K562 (cell line): ENCODE measurements around the gene SLC7A6OS. TPM values are rescaled to one million over a fixed set of nuclear protein-coding genes. Genes with fewer than 3 reads are reported as not detected.

Experiments used
- ATAC-seq: fragments of 200-7000 bp; cut with Tn5 transposase; 3 replicates; pipeline ENCODE4 v1.9.1; 2020; ENCODE audit warnings: moderate library complexity
- BruUV-seq: library from RNA; stranded (reverse); fragments of 400-500 nt; replicated peaks from 2 replicates; lab custom pipeline; 2021; lab: Mats Ljungman, UMichigan
- CTCF ChIA-PET: fragments of 300-600 bp; formaldehyde crosslinking; extraction: SDS; loops from one replicate; lab custom pipeline; 2021; ENCODE audit warnings: low intra/inter-chr PET ratio; lab: Yijun Ruan, JAX
- POLR2A ChIA-PET: fragments of 300-600, 350-650 bp; sonication (Branson Sonifier 250); formaldehyde crosslinking; extraction: SDS; loops from one replicate; lab custom pipeline; 2021; ENCODE audit warnings: antibody characterized with exemption, inconsistent platforms; lab: Yijun Ruan, JAX
- DNase-seq, 4 experiments: peaks; one replicate each; pipeline versions ENCODE4 v3.0.0 to v3.0.0-alpha.2; 2011 to 2018; ENCODE audit warnings: low spot score in 3 of 4, mixed read lengths in 3 of 4; ENCODE audit errors: extremely low read depth in 1 of 4
- FAIRE-seq: peaks from 2 replicates; lab custom pipeline; 2011; peaks lifted over from hg19 to GRCh38; lab: Jason Lieb, UNC
- H2AFZ ChIP-seq: 2 replicates; pipeline ENCODE4 v1.6.0; 2011; ENCODE audit warnings: low read depth, low read length, control low read depth, inconsistent platforms
- H3K27ac ChIP-seq: fragments of 200-600 bp; 3 replicates; pipeline ENCODE4 v1.8.0; 2011; ENCODE audit warnings: low read depth, mild to moderate bottlenecking, control low read depth, inconsistent platforms, low read length, moderate library complexity, mixed read lengths; ENCODE audit errors: extremely low read depth
- H3K27me3 ChIP-seq, 2 experiments: fragments of 300-600 bp in 1 of 2; 2 replicates in 1 of 2; 3 replicates in 1 of 2; pipeline versions ENCODE4 v1.6.0 to v1.8.0; 2011; ENCODE audit warnings: inconsistent platforms in 2 of 2, low read length in 2 of 2, mild to moderate bottlenecking in 1 of 2, mixed read lengths in 1 of 2, moderate library complexity in 1 of 2; ENCODE audit not compliant: control insufficient read depth in 2 of 2, insufficient read depth in 2 of 2
- H3K36me3 ChIP-seq: fragments of 300-600 bp; 3 replicates; pipeline ENCODE4 v1.8.0; 2011; ENCODE audit warnings: mild to moderate bottlenecking, low read length, inconsistent platforms; ENCODE audit not compliant: control insufficient read depth, insufficient read depth
- H3K4me1 ChIP-seq, 2 experiments: fragments of 200-600 bp in 1 of 2; replicated peaks in 1 of 2; 2 replicates in 1 of 2; 3 replicates in 1 of 2; pipeline versions ENCODE4 v1.5.1 to v1.8.0; 2011; ENCODE audit warnings: inconsistent platforms in 2 of 2, low read length in 2 of 2, mild to moderate bottlenecking in 1 of 2, mixed read lengths in 1 of 2, moderate library complexity in 1 of 2; ENCODE audit not compliant: control insufficient read depth in 2 of 2, insufficient read depth in 2 of 2
- H3K4me2 ChIP-seq: 2 replicates; pipeline ENCODE4 v1.6.1; 2011; ENCODE audit warnings: low read length, control low read depth, inconsistent platforms, mixed read lengths; ENCODE audit not compliant: insufficient read depth
- H3K4me3 ChIP-seq: fragments of 200-600 bp; sonication (generic), shearing (Covaris generic); 2 replicates; pipeline ENCODE4 v1.5.1; 2016; ENCODE audit warnings: control low read depth, inconsistent platforms
- H3K79me2 ChIP-seq: fragments of 200-600 bp; 3 replicates; pipeline ENCODE4 v1.8.0; 2011; ENCODE audit warnings: low read length, inconsistent platforms; ENCODE audit not compliant: control insufficient read depth, insufficient read depth
- H3K9ac ChIP-seq, 2 experiments: 2 replicates each; pipeline versions ENCODE4 v1.6.0 to v1.6.1; 2011; ENCODE audit warnings: low read depth in 2 of 2, low read length in 2 of 2, control low read depth in 1 of 2, inconsistent platforms in 1 of 2, mild to moderate bottlenecking in 1 of 2, mixed read lengths in 1 of 2; ENCODE audit not compliant: insufficient read depth in 1 of 2
- H3K9me1 ChIP-seq: one replicate; pipeline ENCODE4 v1.6.0; 2011; ENCODE audit warnings: inconsistent platforms, mild to moderate bottlenecking, low read length, moderate library complexity; ENCODE audit not compliant: control insufficient read depth, insufficient read depth
- H3K9me3 ChIP-seq: replicated peaks from 2 replicates; pipeline ENCODE4 v1.5.1; 2011; ENCODE audit warnings: low read depth, low read length, inconsistent platforms; ENCODE audit not compliant: control insufficient read depth, insufficient read depth
- H4K20me1 ChIP-seq: replicated peaks from 2 replicates; pipeline ENCODE4 v1.6.1; 2011; ENCODE audit warnings: low read length, inconsistent platforms, mixed read lengths; ENCODE audit not compliant: control insufficient read depth, insufficient read depth
- ARID4B ChIP-seq: sonication (generic); formaldehyde crosslinking; IDR thresholded peaks from 2 replicates; pipeline ENCODE4 v1.8.0; 2022; ENCODE audit warnings: mild to moderate bottlenecking, missing genetic modification reagents
- EGR1 ChIP-seq: fragments of 450-650 bp; conservative IDR thresholded peaks from 2 replicates; pipeline ENCODE4 v1.6.1; 2017; ENCODE audit warnings: mild to moderate bottlenecking
- GTF2B ChIP-seq: IDR thresholded peaks from 2 replicates; pipeline ENCODE4 v1.6.1; 2011; ENCODE audit not compliant: insufficient read length; ENCODE audit errors: extremely low read depth
- HSF4 ChIP-seq: fragments of 250-450 bp; sonication (Bioruptor Pico); IDR thresholded peaks from 2 replicates; pipeline ENCODE4 v2.1.2; 2022; ENCODE audit warnings: mild to moderate bottlenecking, moderate library complexity, borderline replicate concordance
- KLF13 ChIP-seq: fragments of 450-650 bp; IDR thresholded peaks from 2 replicates; pipeline ENCODE4 v1.6.1; 2016; ENCODE audit warnings: missing genetic modification characterization, low read depth, mild to moderate bottlenecking, missing compliant biosample characterization, moderate library complexity, borderline replicate concordance
- MYC ChIP-seq, 2 experiments: fragments of 250-450 bp in 1 of 2; sonication (Bioruptor Pico) in 1 of 2; IDR thresholded peaks; 2 replicates each; pipeline versions ENCODE4 v1.5.1 to v1.6.1; 2012 to 2021; ENCODE audit warnings: low read depth in 2 of 2, borderline replicate concordance in 1 of 2, improper control_type of control experiment in 1 of 2, low read length in 1 of 2, mild to moderate bottlenecking in 1 of 2, moderate library complexity in 1 of 2
- NCOR1 ChIP-seq: fragments of 450-650 bp; IDR thresholded peaks from 2 replicates; pipeline ENCODE4 v1.6.1; 2016; ENCODE audit warnings: mild to moderate bottlenecking, moderate library complexity
- SMARCA4 ChIP-seq: fragments of 450-650 bp; IDR thresholded peaks from 2 replicates; pipeline ENCODE4 v1.6.1; 2016
- YY1 ChIP-seq, 3 experiments: IDR thresholded peaks; 2 replicates each; pipeline ENCODE4 v1.6.1; 2011; ENCODE audit warnings: low read length in 2 of 3, mild to moderate bottlenecking in 2 of 3, moderate library complexity in 2 of 3, borderline replicate concordance in 1 of 3, control low read depth in 1 of 3, low read depth in 1 of 3; ENCODE audit not compliant: insufficient read depth in 3 of 3, insufficient replicate concordance in 2 of 3, control insufficient read depth in 1 of 3, insufficient read length in 1 of 3; ENCODE audit errors: extremely low read depth in 1 of 3
- WGBS: fragments of 100-300 bp; shearing (Covaris generic); methylation state at CpG from one replicate; pipeline ENCODE4 v1.1.6; 2016; ENCODE audit warnings: low coverage, mixed read lengths; ENCODE audit not compliant: insufficient coverage; ENCODE audit errors: missing lambda C conversion rate; 5-methylcytosine and 5-hydroxymethylcytosine counted together
- in situ Hi-C: fragments of 300-500 bp; cut with MboI; formaldehyde crosslinking; loops from 4 replicates; pipeline ENCODE4 v1.15.0; 2018; ENCODE audit warnings: inconsistent platforms, mixed read lengths
- intact Hi-C: fragments of 100-400 bp; cut with micrococcal nuclease; formaldehyde crosslinking; loops from 2 replicates; pipeline ENCODE4 v1.14.2; 2022
- polyA plus RNA-seq, 8 experiments: library from polyadenylated mRNA; depleted of rRNA in 4 of 8; stranded (reverse) in 5 of 8; unstranded in 3 of 8; fragments of >200 nt; fragmentation: Nextera tagmentation in 2 of 8; fragmentation: Illumina TruSeq in 1 of 8; extraction: Ambion mirVana in 2 of 8; extraction: Trizol in 1 of 8; gene quantifications; 2 replicates each; pipeline versions ENCODE4 v1.2.1 to v1.2.3, GENCODE V29; 2011 to 2014; ENCODE audit warnings: inconsistent platforms in 1 of 8, missing spikeins in 1 of 8
- total RNA-seq, 7 experiments: library from RNA; depleted of rRNA in 6 of 7; stranded (reverse); fragments of >200 nt in 6 of 7; fragmentation: Illumina TruSeq in 2 of 7; extraction: Trizol in 2 of 7; gene quantifications; 2 replicates each; pipeline versions ENCODE4 v1.2.1 to v1.2.3, GENCODE V29; 2011 to 2021; ENCODE audit warnings: low replicate concordance in 1 of 7

The SLC7A6OS gene
- total and polyA plus RNA-seq, 9 of the 15 experiments (the other 6 are each of a cell fraction or from before 2014, with no cell fraction given) = 2.7 to 23.6 (median 17.2) TPM

DNA sequence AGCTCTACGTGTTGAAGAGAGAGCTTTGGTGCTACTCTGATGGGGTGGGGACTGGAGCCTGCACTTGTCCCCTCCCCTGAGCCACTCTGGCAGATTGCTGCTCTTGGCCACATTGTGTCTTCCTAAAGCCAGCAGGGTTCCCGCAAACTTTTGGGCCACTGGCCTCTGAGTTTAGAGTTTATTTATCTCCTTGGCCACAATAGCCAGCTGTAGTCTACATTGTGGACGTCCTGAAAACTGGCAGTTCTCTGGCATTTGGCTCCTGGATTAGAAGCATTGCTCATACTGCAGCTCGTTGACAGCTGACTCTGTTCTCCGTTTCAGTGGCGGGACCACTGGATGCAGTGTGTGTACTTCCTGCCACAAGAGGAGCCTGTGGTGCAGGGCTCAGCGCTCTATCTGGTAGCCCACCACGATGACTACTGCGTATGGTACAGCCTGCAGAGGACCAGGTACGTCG lies 34.6 kb upstream of the SLC7A6OS start:
- Histone ChIP-seq H3K9ac (no peak overlapping the region), H3K9me1 (no peaks in the 10 kb centered on the region), H3K4me1 (peaks cover 3 to 6% of the 10 kb centered on the region in 2 experiments; a peak in 3 of 5 replicates), H3K9me3 (no peaks in the 10 kb centered on the region), H3K79me2 (no peaks in the 10 kb centered on the region), H3K27me3 (no peaks in the 10 kb centered on the region), H3K36me3 (peaks cover 93% of the 10 kb centered on the region), H2AFZ (no peak overlapping the region), H3K27ac (no peak overlapping the region), H4K20me1 (no peaks in the 10 kb centered on the region; the same call in 1 of the 2 replicates), H3K4me3 (no peak overlapping the region), H3K4me2 (no peak overlapping the region)
- ATAC-seq (no peak), DNase-seq (no peak), FAIRE-seq (no peak)
- 91% methylated on average over 11 of the region's 11 CpGs for WGBS
- no peak for TF ChIP-seq KLF13 (tag)
- no peak for TF ChIP-seq SMARCA4
- no peak for TF ChIP-seq GTF2B
- no peak for TF ChIP-seq HSF4 (CRISPR knock-in tag)
- no TSS peak for BruUV-seq
- intact Hi-C loops = no loop called here
- ChIA-PET POLR2A (no interaction called here), CTCF (no interaction called here)
- in situ Hi-C loops = no loop called here

- Histone ChIP-seq H3K4me2 (no peak overlapping the region), H3K4me3 (no peak overlapping the region), H3K4me1 (peaks cover 3 to 6% of the 10 kb centered on the region in 2 experiments; a peak in 3 of 5 replicates), H3K9me1 (no peaks in the 10 kb centered on the region), H4K20me1 (no peaks in the 10 kb centered on the region; the same call in 1 of the 2 replicates), H3K27me3 (no peaks in the 10 kb centered on the region), H3K9ac (no peak overlapping the region), H3K27ac (no peak overlapping the region), H3K9me3 (no peaks in the 10 kb centered on the region), H3K36me3 (peaks cover 93% of the 10 kb centered on the region), H3K79me2 (no peaks in the 10 kb centered on the region), H2AFZ (no peak overlapping the region)
- intact Hi-C loops = no loop called here
- in situ Hi-C loops = no loop called here
- CTCF ChIA-PET = no interaction called here
- ATAC-seq = peak; percentile 90
- peak; percentile 87 for FAIRE-seq
- no TSS peak for BruUV-seq
- POLR2A ChIA-PET = interaction anchor here (0.8 to 1.3 kb wide), 3 partner anchors 12 to 251 kb away, joined by 3 to 4 read pairs (median 3); no protein-coding TSS in a partner anchor
- WGBS = 20% methylated on average over 11 of the region's 11 CpGs
- peak; percentile 59 to 71 (median 62) for DNase-seq
- TF ChIP-seq EGR1 = peak; percentile 95
- peak; percentile 45; the same call in 1 of the 2 replicates for TF ChIP-seq MYC (IDR thresholded peaks at IDR 0.05; ENCODE audit: low read depth, low read length)
- no peak for TF ChIP-seq MYC (CRISPR knock-in tag; IDR thresholded peaks at IDR 0.05; ENCODE audit: borderline replicate concordance, low read depth)
- peak; percentile 28; the same call in 1 of the 2 replicates for TF ChIP-seq NCOR1
- TF ChIP-seq YY1 (IDR thresholded peaks at IDR 0.05; ENCODE audit: borderline replicate concordance in 1 of 3, control insufficient read depth in 1 of 3, extremely low read depth in 1 of 3, insufficient read depth in 3 of 3, insufficient read length in 1 of 3, insufficient replicate concordance in 2 of 3, low read depth in 1 of 3, low read length in 2 of 3) = peak in 1 of 3 experiments; percentile 47
- TF ChIP-seq ARID4B (CRISPR knock-in tag) = no peak
Observed at GRCh38 chr16:68344252-68344651, 33.5 kb upstream of the SLC7A6OS start.
